Measurements from ENCODE around the gene ATP13A2.

DNA sequence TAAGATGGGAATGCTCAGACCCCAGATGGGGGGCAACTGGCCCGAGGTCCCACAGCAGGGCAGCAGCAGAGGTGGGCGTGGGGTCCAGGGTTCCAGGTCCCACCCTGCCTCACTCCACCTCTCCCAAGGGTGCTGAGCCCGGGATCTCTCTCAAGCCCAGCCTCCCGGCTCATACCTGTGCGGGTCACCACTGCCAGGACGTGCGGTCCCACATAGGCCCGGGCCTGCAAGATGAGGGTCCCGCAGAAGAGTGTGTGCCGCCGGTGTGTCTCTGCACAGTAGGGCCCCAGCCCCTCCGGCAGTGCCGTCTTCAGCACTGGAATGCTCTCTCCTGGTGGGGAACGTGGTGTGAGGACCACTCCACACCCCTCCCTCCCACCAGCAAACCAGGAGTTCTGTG, 14.9 kb downstream of the ATP13A2 start:
- TF ChIP-seq FOXM1 (IDR thresholded peaks at IDR 0.05; ENCODE audit: borderline replicate concordance, low read depth) (no peak), EP300 (IDR thresholded peaks at IDR 0.05; ENCODE audit: borderline replicate concordance) (no peak), NFIC (IDR thresholded peaks at IDR 0.05) (no peak), RAD21 (IDR thresholded peaks at IDR 0.05; ENCODE audit: low read depth) (no peak), YY1 (IDR thresholded peaks at IDR 0.05; ENCODE audit: low read depth) (no peak), CEBPB (IDR thresholded peaks at IDR 0.05) (no peak), USF1 (IDR thresholded peaks at IDR 0.05) (no peak), TAF1 (IDR thresholded peaks at IDR 0.05; ENCODE audit: low read depth) (no peak), CREB1 (IDR thresholded peaks at IDR 0.05; ENCODE audit: low read depth) (no peak), MAX (IDR thresholded peaks at IDR 0.05) (no peak), REST (IDR thresholded peaks at IDR 0.05; ENCODE audit: low read depth) (no peak), TEAD4 (IDR thresholded peaks at IDR 0.05) (no peak)
